ENCODE measurements around the gene MAP3K8. TPM values are rescaled to one million over a fixed set of nuclear protein-coding genes. Genes with fewer than 3 reads are reported as not detected.
A peak's percentile ranks its signal among the peaks of the same experiment; 100 is the strongest.

Gene MAP3K8
- 100 to 1,000 TPM in 1 of 3 donors, 10 to 100 TPM in 1, 1 to 10 TPM in 1; 4.9 to 111 (median 45.0) TPM for polyA plus RNA-seq

GRCh38 chr10:30433730-30434272, at the start of gene MAP3K8:
MAP3K8 (plus strand) TSS chr10:30434184; CDS start chr10:30438939, 4,755 bp downstream.
- H3K27ac ChIP-seq (ENCODE audit: low read depth, low read length): peak within 1 kb of the TSS; percentile 94
- WGBS, 3 donors: 0 to 1% (median 0%) methylated on average over 44 to 56 of the region's 56 CpGs

- no peak overlapping the region for H3K27ac ChIP-seq (ENCODE audit: low read depth, low read length)
- WGBS, 3 donors: 59 to 66% (median 65%) methylated on average over 10 of the region's 10 CpGs
Measured at GRCh38 chr10:30384701-30385201, 49.2 kb upstream of the MAP3K8 start.

DNA sequence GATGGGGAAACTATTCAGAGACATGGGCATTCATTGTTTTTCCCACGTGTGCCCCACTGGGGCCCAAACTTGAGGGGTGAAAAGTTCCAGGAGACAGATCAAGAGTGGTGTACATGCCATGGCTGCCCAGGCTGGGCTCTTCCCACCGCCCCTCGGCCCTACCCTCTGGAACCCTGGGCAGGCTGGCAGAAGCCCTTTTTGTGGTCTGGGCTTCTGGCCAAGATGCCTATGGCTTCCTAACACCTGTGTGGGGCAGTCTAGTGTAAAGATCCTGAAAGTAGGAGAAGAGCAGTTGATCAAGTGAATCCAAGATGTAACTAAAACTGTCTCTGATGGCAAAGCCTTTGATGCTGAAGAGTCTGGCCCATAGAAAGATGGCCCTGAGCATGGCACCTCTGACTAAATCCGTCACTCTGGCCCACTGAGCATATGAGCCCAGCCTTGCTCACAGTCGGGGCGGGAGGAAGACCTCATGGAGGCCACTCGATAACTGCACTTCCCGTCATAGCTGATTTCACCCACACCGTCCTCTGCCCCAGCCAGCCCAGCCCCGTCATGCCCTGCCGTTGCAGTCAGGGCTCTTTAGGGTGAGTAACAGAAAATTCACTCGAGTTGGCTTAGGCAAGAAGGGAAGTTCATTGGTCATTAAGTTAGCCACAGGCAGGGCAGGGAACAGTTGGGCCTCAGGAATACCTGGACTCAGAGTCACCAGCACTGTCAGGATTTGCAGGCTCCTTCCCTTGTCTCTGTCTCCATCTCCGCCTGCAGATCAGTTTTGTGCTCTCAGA, 47.0 kb upstream of the MAP3K8 start:
- 67 to 92% (median 82%) methylated on average over 13 of the region's 13 CpGs for WGBS, 3 donors
- no peak overlapping the region for H3K27ac ChIP-seq (ENCODE audit: low read depth, low read length)

GRCh38 chr10:30387646-30388243, 46.2 kb upstream of the MAP3K8 start:
- WGBS, 3 donors: 75 to 94% (median 91%) methylated on average over 3 of the region's 3 CpGs
- H3K27ac ChIP-seq (ENCODE audit: low read depth, low read length): no peak overlapping the region

DNA sequence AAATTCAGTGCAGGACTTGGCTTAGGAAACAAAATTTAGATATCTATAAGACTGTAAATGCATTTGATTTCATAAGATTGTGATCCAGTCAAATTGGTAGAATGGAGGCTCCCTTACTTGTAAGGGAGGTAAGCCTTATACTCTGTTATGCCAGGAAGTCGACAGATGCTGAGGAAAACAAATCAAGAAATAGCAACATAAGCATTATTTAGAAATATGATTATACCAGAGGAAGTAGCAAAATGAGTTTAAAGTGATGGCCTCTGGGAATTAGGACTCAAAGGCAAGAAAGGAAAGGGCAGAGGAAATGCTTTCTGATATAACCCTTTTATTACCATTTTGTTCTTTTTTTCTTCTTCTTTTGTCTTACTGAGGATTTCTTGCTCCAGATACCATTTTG, 44.4 kb upstream of the MAP3K8 start:
- WGBS, 3 donors: 25 to 41% (median 36%) methylated on average over 1 of the region's 1 CpG
- H3K27ac ChIP-seq (ENCODE audit: low read depth, low read length): no peak overlapping the region

- 67 to 87% (median 87%) methylated on average over 3 of the region's 3 CpGs for WGBS, 3 donors
- H3K27ac ChIP-seq (ENCODE audit: low read depth, low read length): no peak overlapping the region
Measured at GRCh38 chr10:30390207-30390606, 43.8 kb upstream of the MAP3K8 start.

- no peak overlapping the region for H3K27ac ChIP-seq (ENCODE audit: low read depth, low read length)
- WGBS, 3 donors: 74 to 89% (median 86%) methylated on average over 7 of the region's 7 CpGs
Measured at GRCh38 chr10:30391266-30391665, 42.7 kb upstream of the MAP3K8 start.

GRCh38 chr10:30392564-30392990, 41.4 kb upstream of the MAP3K8 start:
- H3K27ac ChIP-seq (ENCODE audit: low read depth, low read length): no peak overlapping the region
- 4 to 14% (median 8%) methylated on average over 17 of the region's 17 CpGs for WGBS, 3 donors

DNA sequence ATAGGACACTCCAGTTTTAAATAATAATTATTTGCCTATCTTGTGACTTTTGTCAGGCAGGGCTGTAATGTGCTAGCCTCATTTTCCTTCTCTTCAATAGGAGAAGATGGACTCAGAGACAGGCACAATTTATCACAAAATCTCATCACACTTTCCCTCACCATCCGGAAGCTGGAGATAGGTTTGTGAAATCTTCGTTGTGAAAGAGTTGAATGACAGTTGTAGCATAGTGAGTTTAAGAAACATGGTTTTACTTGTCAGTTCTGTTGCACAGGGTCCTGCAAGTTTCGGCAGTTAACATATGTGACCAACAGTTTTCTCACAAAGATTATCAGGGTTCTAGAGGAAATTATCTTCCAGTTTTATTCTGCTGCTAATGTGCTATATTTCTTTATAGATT, 37.7 kb upstream of the MAP3K8 start:
- 47 to 66% (median 50%) methylated on average over 3 of the region's 3 CpGs for WGBS, 3 donors
- H3K27ac ChIP-seq (ENCODE audit: low read depth, low read length): no peak overlapping the region

GRCh38 chr10:30396698-30397097, 37.3 kb upstream of the MAP3K8 start:
- H3K27ac ChIP-seq (ENCODE audit: low read depth, low read length): no peak overlapping the region
- 50 to 64% (median 62%) methylated on average over 2 of the region's 2 CpGs for WGBS, 3 donors

DNA sequence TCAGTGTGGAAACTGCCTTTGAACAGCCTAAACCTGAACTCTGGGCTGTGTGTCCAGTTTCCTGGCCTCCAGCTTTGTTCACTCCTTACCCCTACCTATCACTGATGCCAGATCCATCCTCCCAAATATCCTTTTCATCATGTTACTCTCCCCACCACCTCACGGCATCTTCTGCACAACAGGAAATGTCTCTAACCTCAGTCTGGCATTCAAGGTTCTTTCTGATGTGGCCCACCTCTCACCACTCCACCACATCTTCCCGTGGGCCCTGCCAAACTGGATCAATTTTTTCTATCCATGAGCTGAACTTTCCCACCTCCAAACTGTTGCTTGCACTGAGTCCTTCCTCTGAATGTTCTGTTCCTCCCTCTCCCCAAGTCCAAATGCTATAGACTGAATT, 35.8 kb upstream of the MAP3K8 start:
- WGBS, 3 donors: 42 to 58% (median 47%) methylated on average over 2 of the region's 2 CpGs
- H3K27ac ChIP-seq (ENCODE audit: low read depth, low read length): no peak overlapping the region

DNA sequence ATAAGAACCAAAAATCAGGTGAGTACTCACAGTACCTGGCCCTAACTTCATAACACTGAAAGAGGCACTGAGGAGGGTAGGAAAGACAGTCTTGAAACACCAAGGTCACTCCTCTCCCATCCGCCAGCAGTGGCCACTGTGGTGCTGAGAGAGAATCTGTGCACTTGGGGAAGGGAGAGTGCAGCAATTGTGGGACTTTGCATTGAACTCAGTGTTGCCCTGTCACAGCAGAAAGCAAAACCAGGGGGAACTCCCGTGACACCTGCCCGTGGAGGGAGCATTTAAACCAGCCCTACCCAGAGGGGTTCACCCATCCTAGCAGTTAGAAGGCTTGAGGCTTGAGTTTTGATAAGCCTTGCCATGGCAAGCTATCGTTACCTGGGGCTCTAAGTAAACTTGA, 35.2 kb upstream of the MAP3K8 start:
- H3K27ac ChIP-seq (ENCODE audit: low read depth, low read length): no peak overlapping the region
- 59 to 70% (median 64%) methylated on average over 4 of the region's 4 CpGs for WGBS, 3 donors

DNA sequence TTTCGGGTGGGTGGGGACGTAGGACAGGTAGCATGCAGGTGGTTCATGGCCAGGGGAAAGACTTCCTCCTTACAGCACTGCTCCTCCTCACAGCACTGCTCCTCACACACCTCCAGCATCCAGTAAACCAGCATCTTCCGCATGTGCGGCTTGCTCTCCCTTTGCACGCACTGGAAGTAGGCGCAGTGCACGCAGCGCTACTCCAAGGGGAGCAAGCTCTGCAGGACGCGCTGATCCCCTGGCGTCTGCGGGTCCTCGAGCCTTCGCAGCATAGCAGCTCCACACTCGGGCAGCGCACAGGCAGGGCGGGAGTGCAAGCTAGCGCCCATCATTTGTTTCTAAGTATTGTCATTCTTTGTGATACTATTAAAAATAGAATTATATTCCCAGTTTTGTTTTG, 30.5 kb upstream of the MAP3K8 start:
- no peak overlapping the region for H3K27ac ChIP-seq (ENCODE audit: low read depth, low read length)
- 96 to 98% (median 96%) methylated on average over 18 of the region's 18 CpGs for WGBS, 3 donors

GRCh38 chr10:30404540-30404939, 29.4 kb upstream of the MAP3K8 start:
- WGBS, 3 donors: 87 to 91% (median 89%) methylated on average over 5 of the region's 5 CpGs
- no peak overlapping the region for H3K27ac ChIP-seq (ENCODE audit: low read depth, low read length)

DNA sequence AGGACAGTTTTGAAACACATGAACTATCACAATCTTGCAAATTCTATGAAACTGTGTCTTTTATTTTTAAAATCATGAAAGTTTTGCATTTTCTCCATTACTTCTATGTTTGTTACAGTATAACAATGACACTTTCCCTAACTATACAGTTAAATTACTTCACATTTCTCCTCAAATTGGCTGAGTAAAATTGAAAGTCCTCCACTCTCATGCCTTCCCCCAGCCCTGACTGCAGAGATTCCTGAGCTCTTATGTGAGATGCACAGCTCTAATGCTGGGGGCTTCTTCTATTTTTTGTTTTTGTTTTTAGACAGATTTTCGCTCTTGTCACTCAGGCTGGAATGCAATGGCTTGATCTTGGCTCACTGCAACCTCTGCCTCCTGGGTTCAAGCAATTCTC, 22.7 kb upstream of the MAP3K8 start:
- WGBS, 3 donors: 93 to 100% (median 100%) methylated on average over 1 of the region's 1 CpG
- H3K27ac ChIP-seq (ENCODE audit: low read depth, low read length): no peak overlapping the region

DNA sequence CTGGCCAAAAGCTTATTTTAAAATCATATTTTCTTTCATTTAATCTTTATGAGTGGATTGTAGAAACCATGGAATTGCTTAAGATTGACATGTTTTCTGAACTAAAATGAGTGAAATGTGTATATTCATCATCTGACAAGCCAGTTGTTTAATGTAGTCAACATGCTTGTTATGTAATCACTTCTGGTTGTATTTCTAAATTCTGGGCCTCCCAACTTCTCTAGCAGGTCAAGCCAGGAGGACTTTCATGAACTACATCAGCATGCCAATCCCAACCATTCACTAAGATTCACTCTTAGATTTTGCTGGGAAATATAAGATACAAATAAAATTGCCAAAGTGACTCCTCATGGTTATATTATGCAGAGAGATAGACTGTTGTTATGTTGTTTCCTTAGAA, 21.1 kb upstream of the MAP3K8 start:
- no peak overlapping the region for H3K27ac ChIP-seq (ENCODE audit: low read depth, low read length)

DNA sequence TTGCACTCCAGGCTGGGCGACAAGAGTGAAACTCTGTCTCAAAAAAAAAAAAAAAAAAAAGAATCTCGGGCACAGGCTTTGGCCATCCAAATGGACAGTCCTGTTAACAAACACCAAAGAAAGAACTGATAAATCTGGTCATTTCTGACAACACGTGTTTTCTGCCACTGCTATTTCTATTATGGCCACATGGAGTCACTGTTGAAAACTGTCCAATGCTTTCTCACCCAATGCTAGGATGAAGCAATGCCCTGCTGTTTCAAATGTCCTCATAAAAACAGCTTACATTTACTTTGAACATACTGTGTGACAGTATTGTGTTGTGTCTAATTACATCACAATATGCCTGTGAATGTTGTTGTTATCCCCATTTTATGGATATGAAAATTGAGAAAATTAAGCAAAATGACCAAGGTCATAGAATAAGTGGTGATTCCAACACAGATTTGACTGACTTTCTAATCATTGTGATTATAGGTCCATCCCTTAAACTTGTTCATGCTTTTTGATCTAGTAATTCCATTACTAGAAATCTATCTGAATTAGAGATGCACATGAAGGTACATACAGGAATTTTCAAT, 19.9 kb upstream of the MAP3K8 start:
- H3K27ac ChIP-seq (ENCODE audit: low read depth, low read length): no peak overlapping the region
- 26 to 28% (median 26%) methylated on average over 3 of the region's 3 CpGs for WGBS, 3 donors

DNA sequence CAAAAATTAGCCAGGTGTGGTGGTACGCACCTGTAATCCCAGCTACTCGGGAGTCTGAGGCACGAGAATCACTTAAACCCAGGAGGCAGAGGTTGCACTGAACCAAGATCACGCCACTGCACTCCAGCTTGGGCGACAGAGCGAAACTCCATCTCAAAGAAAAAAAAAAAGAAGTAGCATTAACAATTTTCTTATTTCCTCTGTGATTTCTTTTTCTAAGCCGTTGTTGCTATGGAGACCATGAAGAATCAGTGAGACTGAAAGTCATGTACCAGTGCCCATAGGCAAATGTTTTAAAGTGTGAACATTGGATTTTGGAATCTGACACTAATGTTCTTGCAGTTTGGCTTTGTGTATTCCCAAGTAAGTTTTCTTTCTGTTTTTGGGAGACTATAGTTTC, 18.4 kb upstream of the MAP3K8 start:
- H3K27ac ChIP-seq (ENCODE audit: low read depth, low read length): no peak overlapping the region
- WGBS, 3 donors: 84 to 93% (median 86%) methylated on average over 7 of the region's 7 CpGs

DNA sequence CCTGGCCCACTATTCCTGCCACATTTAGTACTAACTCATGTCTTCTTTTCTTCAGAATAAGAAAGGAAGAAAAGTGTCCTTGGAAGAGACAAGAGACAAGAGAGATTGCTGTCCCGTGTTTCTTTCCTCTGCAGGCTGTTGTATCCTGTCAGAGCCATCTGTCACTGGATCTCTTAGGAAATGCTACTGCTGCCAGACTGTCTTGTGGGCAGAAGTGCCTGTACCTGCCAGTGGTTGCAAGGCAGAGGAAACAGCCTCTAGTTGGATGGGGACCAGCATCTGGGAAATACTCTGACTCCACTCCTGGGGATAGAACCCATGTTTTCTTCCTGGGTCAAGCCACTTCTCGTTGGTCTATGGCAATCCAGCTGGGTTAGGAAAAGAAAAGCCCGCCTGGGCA, 16.7 kb upstream of the MAP3K8 start:
- 60 to 75% (median 68%) methylated on average over 3 of the region's 3 CpGs for WGBS, 3 donors
- H3K27ac ChIP-seq (ENCODE audit: low read depth, low read length): no peak overlapping the region
